Ovary (tissue), 3 donors: ENCODE measurements around the gene TMEM222.

Experiments
- EP300 ChIP-seq: sonication (generic); formaldehyde crosslinking; IDR thresholded peaks from one replicate; pipeline ENCODE4 v1.6.1; 2017; ENCODE audit warnings: antibody characterized with exemption
- TF ChIP-seq, protein P1 (sequence below), 3 donors: fragments of 450-650 bp in 2 of 3; fragments of 200-600 bp in 1 of 3; IDR thresholded peaks; one replicate each; pipeline versions ENCODE4 v1.5.1 to v1.8.0; 2016 to 2022; ENCODE audit warnings: antibody characterized with exemption in 3 of 3, mild to moderate bottlenecking in 1 of 3
- donor health status: DM: no; HTN: no; CAD: no.

DNA sequence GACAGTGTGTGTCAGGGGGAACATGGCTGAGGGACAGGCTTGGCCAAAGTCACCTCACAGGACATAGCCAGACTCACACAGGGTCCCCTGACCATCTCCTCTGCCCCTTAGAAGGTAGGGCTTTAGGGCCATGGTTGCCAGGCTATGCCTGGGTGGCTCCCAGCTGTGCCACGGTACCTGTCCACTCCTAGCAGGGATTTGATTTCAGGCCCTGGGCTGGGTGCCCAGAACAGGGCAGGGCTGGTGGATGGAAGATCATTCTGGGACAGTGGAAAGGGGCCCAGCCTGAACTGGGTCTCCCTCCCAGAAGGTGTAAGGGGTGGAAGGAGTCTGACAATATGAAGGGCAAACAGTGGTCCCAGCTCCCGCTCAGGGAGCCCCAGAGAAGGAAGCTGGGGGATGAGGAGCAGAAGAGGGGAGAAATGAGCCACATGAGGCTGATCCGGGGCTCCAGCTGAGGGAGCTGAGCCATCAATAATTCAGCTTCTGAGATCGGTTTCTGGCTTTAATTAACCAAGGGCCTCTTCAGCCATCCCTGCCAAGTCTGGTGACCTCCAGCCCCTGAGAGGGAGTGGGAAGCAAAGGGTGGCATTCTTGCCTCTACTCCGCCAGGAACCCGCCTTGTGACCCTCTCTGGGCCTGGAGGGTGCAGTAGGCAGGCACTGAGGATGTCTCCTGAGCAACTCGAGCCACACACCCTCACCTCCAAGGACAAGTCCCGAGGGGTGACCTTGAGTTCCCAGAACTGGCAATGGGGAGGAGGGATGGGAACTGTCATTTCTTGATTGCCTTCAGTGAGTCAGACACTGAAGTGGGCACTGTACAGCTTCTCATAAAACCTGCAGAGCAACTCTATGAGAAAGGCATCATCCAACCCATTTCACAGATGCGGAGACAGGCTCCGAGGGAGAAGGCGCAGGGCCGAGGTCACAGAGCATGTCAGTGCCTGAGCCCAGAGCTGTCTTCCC lies 59.1 kb downstream of the TMEM222 start:
- no peak for TF ChIP-seq EP300
- TF ChIP-seq, protein P1, sequence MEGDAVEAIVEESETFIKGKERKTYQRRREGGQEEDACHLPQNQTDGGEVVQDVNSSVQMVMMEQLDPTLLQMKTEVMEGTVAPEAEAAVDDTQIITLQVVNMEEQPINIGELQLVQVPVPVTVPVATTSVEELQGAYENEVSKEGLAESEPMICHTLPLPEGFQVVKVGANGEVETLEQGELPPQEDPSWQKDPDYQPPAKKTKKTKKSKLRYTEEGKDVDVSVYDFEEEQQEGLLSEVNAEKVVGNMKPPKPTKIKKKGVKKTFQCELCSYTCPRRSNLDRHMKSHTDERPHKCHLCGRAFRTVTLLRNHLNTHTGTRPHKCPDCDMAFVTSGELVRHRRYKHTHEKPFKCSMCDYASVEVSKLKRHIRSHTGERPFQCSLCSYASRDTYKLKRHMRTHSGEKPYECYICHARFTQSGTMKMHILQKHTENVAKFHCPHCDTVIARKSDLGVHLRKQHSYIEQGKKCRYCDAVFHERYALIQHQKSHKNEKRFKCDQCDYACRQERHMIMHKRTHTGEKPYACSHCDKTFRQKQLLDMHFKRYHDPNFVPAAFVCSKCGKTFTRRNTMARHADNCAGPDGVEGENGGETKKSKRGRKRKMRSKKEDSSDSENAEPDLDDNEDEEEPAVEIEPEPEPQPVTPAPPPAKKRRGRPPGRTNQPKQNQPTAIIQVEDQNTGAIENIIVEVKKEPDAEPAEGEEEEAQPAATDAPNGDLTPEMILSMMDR (IDR thresholded peaks at IDR 0.05): no peak
